Fibroblast of the aortic adventitia (primary cell): ENCODE results near the gene PRKACG. TPM values are rescaled to one million over a fixed set of nuclear protein-coding genes. Genes with fewer than 3 reads are reported as not detected.

ENCODE experiments used
- DNase-seq: peaks from one replicate; pipeline ENCODE4 v3.0.0-alpha.2; 2010; ENCODE audit warnings: low read depth
- H3K4me3 ChIP-seq: 2 replicates; pipeline ENCODE4 v1.5.1; 2011; ENCODE audit warnings: low read depth, mild to moderate bottlenecking, control low read depth, low read length, moderate library complexity
- total RNA-seq: library from RNA; depleted of rRNA; stranded (reverse); fragments of >200 nt; gene quantifications from 2 replicates; pipeline ENCODE4 v1.2.3, GENCODE V29; 2012; ENCODE audit warnings: low replicate concordance
- TF ChIP-seq, protein P1 (sequence below): IDR thresholded peaks from 2 replicates; pipeline ENCODE4 v1.5.1; 2011; ENCODE audit warnings: mild to moderate bottlenecking, low read length, control low read depth, inconsistent platforms; ENCODE audit not compliant: insufficient read depth

The PRKACG gene
- total RNA-seq, 1 donor: not detected

GRCh38 chr9:68973619-68974018, 40.3 kb downstream of the PRKACG start:
- TF ChIP-seq, protein P1, sequence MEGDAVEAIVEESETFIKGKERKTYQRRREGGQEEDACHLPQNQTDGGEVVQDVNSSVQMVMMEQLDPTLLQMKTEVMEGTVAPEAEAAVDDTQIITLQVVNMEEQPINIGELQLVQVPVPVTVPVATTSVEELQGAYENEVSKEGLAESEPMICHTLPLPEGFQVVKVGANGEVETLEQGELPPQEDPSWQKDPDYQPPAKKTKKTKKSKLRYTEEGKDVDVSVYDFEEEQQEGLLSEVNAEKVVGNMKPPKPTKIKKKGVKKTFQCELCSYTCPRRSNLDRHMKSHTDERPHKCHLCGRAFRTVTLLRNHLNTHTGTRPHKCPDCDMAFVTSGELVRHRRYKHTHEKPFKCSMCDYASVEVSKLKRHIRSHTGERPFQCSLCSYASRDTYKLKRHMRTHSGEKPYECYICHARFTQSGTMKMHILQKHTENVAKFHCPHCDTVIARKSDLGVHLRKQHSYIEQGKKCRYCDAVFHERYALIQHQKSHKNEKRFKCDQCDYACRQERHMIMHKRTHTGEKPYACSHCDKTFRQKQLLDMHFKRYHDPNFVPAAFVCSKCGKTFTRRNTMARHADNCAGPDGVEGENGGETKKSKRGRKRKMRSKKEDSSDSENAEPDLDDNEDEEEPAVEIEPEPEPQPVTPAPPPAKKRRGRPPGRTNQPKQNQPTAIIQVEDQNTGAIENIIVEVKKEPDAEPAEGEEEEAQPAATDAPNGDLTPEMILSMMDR: no peak
- DNase-seq: no peak
- H3K4me3 ChIP-seq: no peak overlapping the region

- no peak overlapping the region for H3K4me3 ChIP-seq
- no peak for DNase-seq
- TF ChIP-seq, protein P1: no peak
Observed at GRCh38 chr9:68970151-68970550, 43.8 kb downstream of the PRKACG start.

- H3K4me3 ChIP-seq: no peak overlapping the region
- DNase-seq: no peak
- TF ChIP-seq, protein P1: no peak
Observed at GRCh38 chr9:68969538-68969937, 44.4 kb downstream of the PRKACG start.

DNA sequence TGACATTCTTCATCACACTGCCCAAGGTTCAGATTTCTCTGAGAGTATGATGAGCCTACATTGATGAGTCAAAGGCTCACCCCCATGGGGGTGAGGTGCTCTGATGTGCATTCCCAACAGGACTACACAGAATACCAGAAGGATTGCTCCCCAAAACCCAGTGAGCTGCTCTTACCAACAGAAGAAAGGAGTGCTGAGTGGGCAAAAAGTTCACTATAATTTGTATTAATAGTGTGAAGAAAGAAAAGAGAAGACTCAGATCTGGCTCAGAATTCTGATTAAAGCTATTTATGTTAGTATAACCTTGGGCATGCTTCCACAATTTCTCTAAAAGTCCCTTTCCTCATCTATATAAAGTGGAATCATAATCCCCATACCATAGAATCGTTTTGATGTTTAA, 46.1 kb downstream of the PRKACG start:
- DNase-seq: no peak
- TF ChIP-seq, protein P1: no peak
- H3K4me3 ChIP-seq: no peak overlapping the region

DNA sequence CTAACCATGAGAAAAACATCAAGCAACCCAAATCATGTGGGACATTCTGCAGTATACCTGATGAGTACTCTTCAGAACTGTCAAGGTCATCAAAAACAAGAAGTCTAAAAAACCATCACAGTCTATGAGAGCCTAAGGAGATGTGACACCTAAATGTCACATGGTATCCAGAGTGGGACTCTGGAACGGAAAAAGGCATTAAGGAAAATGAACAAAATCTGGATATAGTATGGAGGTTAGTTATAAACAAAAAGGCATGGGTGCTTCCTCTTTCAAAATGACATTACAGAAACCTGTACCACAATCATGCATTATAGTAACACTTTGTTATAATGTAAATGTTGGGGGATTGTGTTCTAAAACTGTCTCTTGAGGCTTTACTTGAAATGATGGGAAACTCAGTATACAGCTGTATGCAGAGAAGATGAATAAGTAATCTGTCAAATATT, 47.4 kb downstream of the PRKACG start:
- H3K4me3 ChIP-seq: no peak overlapping the region
- TF ChIP-seq, protein P1: no peak

GRCh38 chr9:68964765-68965164, 49.1 kb downstream of the PRKACG start:
- TF ChIP-seq, protein P1: no peak
- DNase-seq: no peak
- no peak overlapping the region for H3K4me3 ChIP-seq

More for the DNA sequence above, 47.4 kb downstream of the PRKACG start:
- DNase-seq: no peak

GRCh38 chr9:68964102-68964541, 49.8 kb downstream of the PRKACG start:
- TF ChIP-seq, protein P1: no peak
- H3K4me3 ChIP-seq: no peak overlapping the region
- no peak for DNase-seq
